Uterus (tissue), 2 donors: ENCODE data around the gene SHMT1.

Experiments
- CTCF ChIP-seq, 4 experiments: fragments of 200-600 bp in 2 of 4; fragments of 450-650 bp in 2 of 4; sonication (generic) in 2 of 4; IDR thresholded peaks; one replicate each; pipeline ENCODE4 v1.5.1; 2016 to 2019; ENCODE audit warnings: antibody characterized with exemption in 4 of 4, mild to moderate bottlenecking in 2 of 4, moderate library complexity in 1 of 4
- POLR2A ChIP-seq, 2 donors: fragments of 450-650 bp; IDR thresholded peaks; one replicate each; pipeline ENCODE4 v1.6.1; 2016; ENCODE audit warnings: antibody characterized with exemption in 2 of 2, mild to moderate bottlenecking in 1 of 2, moderate library complexity in 1 of 2

GRCh38 chr17:18314731-18315561 is 48.4 kb downstream of the SHMT1 start, which contains the start of the genes SMCR8 and TOP3A:
- peak in 1 of 2 donors; percentile 30 for TF ChIP-seq POLR2A (IDR thresholded peaks at IDR 0.05)
- TF ChIP-seq CTCF (IDR thresholded peaks at IDR 0.05) = peak in 1 of 4 experiments; percentile 36
